GM12874 (cell line): ENCODE data around the gene CACFD1.

Experiments
- TF ChIP-seq, protein P1 (sequence below): IDR thresholded peaks from 2 replicates; pipeline ENCODE4 v1.5.1; 2011; ENCODE audit warnings: low read depth, mild to moderate bottlenecking, control low read depth, low read length, moderate library complexity; ENCODE audit not compliant: insufficient read depth

Gene CACFD1

DNA sequence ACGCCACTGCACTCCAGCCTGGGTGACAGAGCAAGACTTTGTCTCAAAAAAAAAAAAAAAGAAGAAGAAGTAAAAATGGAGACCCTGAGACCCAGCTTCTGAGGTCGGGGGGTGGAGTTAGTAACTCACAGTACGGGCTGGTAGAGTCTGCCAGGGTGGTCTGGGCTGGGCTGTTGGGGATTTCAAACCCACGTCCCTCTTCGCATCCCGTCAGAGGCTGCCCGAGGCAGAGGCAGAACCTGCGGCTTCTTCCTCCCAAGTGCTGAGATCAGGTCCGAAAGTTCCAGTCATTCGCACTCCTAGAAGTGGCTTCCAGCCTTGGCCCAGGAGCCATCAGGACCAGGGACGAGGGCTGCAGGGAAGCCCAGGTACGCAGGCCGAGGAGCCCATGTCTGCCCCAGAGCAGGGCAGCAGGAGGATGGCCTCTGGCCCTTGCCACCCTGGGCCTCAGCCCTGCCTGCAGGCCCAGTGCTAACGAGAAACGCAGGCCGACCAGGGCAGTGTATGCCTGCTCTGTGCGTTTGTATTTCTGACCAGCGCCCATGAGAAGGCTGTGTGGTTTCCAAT is 29.0 kb downstream of the CACFD1 start:
- TF ChIP-seq, protein P1, sequence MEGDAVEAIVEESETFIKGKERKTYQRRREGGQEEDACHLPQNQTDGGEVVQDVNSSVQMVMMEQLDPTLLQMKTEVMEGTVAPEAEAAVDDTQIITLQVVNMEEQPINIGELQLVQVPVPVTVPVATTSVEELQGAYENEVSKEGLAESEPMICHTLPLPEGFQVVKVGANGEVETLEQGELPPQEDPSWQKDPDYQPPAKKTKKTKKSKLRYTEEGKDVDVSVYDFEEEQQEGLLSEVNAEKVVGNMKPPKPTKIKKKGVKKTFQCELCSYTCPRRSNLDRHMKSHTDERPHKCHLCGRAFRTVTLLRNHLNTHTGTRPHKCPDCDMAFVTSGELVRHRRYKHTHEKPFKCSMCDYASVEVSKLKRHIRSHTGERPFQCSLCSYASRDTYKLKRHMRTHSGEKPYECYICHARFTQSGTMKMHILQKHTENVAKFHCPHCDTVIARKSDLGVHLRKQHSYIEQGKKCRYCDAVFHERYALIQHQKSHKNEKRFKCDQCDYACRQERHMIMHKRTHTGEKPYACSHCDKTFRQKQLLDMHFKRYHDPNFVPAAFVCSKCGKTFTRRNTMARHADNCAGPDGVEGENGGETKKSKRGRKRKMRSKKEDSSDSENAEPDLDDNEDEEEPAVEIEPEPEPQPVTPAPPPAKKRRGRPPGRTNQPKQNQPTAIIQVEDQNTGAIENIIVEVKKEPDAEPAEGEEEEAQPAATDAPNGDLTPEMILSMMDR = no peak

DNA sequence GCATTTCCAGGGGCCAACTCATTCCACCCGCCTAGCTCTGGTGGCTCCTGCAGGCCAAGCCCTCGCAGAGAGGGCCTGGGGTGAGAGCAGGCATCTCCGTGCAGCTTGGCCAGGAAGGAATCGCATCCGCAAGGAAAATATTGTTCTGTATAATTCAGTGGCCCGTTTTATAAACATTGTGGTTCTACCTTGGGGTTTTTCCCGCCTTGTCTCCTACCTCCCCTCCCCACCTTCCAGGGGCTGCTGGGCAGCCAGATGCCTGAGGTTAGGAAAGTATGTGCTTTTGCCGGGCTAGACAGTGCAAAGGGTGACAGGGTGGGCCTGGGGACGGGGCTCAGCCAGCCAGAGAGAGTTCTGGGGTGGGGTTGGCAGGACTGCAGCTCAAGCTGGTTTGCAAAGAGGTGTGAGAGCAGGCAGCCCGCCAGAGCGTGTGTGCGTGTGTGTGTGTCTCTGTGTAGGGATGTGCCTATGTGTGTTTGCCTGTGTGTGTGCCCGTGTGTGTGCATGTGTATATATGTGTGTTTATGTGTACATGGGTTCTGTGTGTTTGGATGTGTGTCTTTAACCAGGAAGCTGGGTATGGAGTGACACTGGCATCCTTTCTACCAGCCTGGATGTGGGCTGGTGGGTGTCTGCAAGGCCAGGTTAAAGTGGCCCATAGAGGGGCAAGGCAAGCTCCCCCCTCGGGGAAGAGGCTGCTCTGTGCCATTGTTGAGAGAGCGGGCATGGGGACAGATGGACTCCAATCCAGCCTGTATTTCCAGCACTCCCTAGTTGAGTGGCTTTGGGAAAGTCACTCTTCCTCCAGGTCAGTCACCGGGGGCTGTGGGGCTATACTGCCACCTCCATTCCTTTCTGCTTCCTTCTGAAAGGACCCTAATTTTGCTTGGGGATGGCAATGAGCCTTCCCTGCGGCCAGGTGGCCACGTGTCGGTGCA is 29.7 kb downstream of the CACFD1 start:
- TF ChIP-seq, protein P1 = no peak

DNA sequence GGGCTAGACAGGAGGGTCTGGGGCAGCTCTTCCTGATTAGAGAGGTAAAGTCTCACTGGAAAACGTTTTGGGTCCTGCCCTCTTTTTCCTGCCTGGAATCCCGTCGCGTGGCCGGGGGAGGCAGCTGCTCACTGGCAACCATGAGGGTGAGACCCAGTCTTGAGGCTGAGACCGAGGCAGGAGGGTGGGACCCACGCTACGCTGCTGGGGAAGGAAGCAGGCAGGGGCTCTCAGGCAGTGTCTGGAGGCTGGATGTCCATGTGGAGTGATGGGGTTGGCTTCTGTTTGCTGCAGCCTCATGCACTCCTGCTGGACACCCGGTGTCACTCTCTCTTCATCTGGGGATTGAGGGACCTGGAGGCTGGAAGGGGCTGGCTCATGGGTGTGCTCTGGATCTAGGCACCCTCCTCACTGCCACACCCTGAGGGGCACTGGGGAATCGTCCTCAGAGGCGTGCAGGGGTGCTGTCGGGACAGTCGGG is 30.5 kb downstream of the CACFD1 start:
- TF ChIP-seq, protein P1 = no peak

DNA sequence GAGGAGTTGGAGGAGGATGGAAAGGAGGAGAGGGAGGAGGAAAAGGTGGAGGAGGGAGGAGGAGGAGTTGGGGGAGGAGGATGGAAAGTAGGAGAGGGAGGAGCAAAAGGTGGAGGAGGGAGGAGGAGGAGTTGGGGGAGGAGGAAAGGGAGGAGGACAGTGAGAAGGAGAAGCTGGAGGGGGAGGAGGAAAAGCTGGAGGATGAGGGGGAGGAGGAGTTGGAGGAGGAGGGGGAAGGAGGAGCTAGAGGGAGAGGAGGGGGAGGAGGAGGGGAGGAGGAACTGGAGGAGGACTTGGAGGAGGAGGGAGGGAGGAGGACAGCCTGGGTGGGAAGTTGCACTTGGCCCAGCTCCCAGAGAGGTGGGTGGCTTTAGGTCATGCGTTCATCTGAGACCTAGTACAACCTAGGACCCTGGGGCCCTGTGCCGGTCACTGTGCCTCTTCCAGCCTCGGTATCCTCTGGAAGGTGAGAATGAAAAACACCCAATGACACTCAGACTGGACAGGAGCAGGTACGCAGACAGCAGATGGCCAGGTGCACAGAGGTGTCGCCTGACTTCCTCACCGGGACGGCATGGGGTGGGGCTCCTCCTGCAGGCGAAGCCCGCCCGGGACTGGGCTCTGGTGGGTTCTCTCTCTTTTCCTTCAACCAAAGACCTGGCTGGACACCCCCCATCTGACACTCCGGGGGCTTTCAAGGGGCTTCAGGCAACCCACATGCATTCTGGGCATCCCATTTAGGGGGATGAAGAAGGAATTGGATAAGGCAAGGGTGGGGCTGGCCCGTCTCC is 31.3 kb downstream of the CACFD1 start:
- TF ChIP-seq, protein P1 = no peak

DNA sequence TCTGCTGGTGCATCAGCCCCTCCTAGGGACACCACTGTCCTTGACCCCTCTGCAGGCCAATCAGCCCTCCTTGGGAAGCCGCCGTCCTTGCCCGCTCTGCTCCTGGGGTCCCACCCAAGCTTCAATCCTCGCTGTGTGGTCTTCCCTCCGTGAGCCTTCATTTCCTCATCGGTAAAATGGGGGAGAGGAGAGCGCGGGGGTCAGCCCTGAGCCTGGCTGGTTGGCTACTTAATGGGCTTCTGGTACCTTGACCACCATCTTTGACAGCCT is 31.8 kb downstream of the CACFD1 start:
- TF ChIP-seq, protein P1 = no peak

DNA sequence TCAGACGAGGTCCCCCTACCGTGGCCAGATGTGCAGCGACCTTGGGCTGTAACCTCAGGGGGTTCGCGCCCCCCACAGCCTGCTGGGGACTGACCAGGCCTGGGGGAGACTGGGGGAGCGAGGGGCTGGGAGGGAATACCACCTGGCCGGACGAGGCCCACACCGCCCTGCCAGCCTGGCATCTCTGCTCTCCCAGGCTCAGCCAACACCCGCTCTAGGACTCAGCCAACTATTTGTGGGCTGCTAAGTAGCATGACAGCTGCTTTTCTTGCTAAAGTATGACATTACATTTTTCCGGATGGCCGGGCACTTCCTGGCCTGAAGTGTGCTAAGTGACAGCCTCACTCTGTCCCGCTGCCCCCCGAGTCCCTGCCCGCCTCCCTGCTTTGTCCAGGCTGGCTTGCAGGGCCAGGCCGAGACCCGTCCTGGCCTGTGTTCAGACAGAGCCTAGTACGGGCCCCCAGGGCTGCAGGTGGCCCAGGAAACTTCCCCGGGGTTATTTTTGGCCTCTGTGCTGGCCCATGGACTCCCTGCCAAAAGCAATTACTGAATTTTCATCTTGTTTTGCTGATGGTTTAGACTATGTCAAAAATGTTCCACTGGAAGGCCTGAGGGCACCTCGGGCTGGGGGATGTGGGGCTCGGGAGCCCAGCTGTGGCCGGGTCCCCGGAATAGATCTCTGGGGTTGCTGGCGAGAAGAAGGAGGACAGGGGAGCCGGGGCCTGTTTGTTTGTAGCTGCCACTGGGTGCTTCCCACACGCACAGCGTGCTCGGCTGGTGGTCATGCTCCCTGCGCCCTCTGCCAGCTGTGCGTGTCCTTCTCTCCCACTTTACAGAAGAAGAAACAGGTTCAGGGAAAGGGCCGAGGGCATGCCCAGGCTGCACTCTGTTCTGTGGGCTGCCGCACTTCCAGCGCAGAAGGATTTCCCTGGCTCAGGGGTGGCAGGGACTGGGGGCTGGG is 32.6 kb downstream of the CACFD1 start:
- TF ChIP-seq, protein P1 = no peak
